ENCODE results near the gene HAPLN2. TPM values are rescaled to one million over a fixed set of nuclear protein-coding genes. Genes with fewer than 3 reads are reported as not detected.

HAPLN2 gene
- total and polyA plus RNA-seq, 4 experiments from 2014 or later = not detected

DNA sequence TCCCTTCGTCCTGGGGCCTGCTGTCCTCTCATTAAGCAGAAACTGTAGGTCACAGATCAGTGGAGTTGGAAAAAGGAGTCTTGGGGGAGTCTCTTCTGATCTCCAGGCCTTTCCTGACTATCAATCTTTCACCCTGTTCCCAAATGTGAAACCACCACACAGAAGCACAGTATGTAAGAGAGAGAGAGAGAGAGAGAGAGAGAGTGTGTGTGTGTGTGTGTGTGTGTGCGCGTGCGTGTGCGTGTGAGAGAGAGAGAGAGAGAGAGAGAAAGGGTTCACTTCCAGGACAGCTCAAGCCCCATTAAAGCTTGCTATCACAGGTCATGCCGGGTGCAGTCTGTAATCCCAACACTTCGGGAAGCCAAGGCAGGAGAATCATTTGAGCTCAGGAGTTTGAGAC is 41.2 kb upstream of the HAPLN2 start:
- Histone ChIP-seq H3K9me3 (ENCODE audit: control insufficient read depth in 1 of 2, low read length in 2 of 2) (no peaks in the 10 kb centered on the region), H3K4me3 (ENCODE audit: low read length in 2 of 2) (no peak overlapping the region), H3K27ac (ENCODE audit: low read depth, low read length) (no peak overlapping the region), H3K36me3 (ENCODE audit: insufficient read depth, low read length) (no peaks in the 10 kb centered on the region), H3K4me1 (ENCODE audit: insufficient read depth, low read length) (no peaks in the 10 kb centered on the region), H3K27me3 (ENCODE audit: insufficient read depth, low read length) (no peaks in the 10 kb centered on the region)
- ChIA-PET CTCF (ENCODE audit: partially characterized antibody) (interaction anchor here (0.9 to 2.3 kb wide), 3 partner anchors 30 to 77 kb away, joined by 3 to 7 read pairs (median 3); no protein-coding TSS in a partner anchor), POLR2A (ENCODE audit: partially characterized antibody) (no interaction called here)
- DNase-seq = no peak
- Mint-ChIP-seq H3K27me3 (peaks cover 7 to 15% of the 10 kb centered on the region in 2 donors), H3K36me3 (no peaks in the 10 kb centered on the region), H3K4me1 (no peaks in the 10 kb centered on the region), H3K27ac (peak overlapping the region in 3 of 7 donors; percentile 8 to 75 (median 29)), H3K4me3 (no peak overlapping the region), H3K9me3 (no peaks in the 10 kb centered on the region)
- intact Hi-C loops (cut with micrococcal nuclease) = no loop called here

DNA sequence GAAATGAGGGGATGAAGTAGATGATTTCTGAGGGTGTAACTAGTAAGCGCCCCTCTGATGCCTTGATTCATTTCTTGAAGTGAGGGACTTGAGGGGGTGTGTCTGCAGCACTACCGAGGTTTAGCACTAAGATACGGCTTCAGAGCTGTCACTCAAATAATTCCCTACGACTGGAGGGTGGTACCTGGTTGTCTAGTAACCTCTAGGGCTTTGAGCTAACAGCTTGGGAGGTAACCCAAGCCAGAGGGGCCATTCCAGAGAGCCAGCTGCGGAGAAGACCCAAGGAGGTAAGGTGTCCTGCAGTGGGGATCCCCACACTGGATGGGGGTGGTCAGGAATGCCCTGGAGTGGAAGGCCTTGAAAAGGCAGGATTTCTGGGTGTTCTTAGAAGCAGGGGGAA is 39.7 kb upstream of the HAPLN2 start, which contains the start of gene TTC24:
TTC24 (plus strand) TSS at position 252 of the 400 bp plus-strand sequence. CDS start 1,642 bp downstream, outside the sequence.
- no peaks in the 10 kb centered on the region for H3K27me3 ChIP-seq (ENCODE audit: insufficient read depth, low read length)
- POLR2A ChIA-PET (ENCODE audit: partially characterized antibody) = no interaction called here

DNA sequence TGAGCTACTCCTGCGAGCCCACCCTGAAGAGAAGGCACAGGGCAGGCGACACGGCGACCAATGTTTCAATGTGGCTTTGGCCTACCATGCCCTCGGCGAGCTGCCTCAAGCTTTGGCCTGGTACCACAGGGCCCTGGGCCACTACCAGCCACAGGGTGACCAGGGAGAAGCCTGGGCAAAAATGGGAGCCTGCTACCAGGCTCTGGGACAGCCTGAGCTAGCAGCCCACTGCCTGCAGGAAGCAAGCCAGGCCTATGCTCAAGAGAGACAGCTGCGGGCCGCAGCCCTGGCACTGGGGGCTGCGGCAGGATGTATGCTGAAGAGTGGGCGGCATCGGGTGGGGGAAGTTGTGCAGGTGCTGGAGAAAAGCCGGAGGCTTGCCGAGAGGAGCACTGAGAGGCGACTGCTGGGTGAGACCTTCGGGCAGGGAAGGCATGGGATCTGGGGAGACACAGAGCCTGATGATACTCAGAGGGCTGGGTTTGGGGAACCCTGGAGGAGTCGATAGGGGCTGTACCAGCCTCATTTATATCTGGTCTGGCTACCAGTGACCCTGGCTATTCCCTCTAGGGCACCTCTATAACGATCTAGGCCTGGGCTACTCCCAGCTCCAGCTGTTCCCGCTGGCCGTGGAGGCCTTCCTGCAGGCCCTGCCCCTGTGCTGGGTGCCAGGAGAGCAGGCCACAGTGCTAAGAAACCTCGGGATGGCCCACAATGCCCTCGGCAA is 37.4 kb upstream of the HAPLN2 start:
- POLR2A ChIA-PET (ENCODE audit: partially characterized antibody) = interaction anchor here (0.8 to 1.9 kb wide), 6 partner anchors 10 to 81 kb away, joined by 3 to 8 read pairs (median 4); partner anchors contain the start of genes GPATCH4, MEF2D and NAXE
- Mint-ChIP-seq H3K27me3 (peaks cover 0 to 4% of the 10 kb centered on the region in 2 donors), H3K36me3 (no peaks in the 10 kb centered on the region), H3K4me1 (peaks cover 0 to 2% (median under 1%) of the 10 kb centered on the region in 4 donors), H3K27ac (peak overlapping the region in 4 of 7 donors; percentile 37 to 60 (median 58)), H3K9me3 (no peaks in the 10 kb centered on the region), H3K4me3 (peak overlapping the region in 5 of 8 donors; percentile 28 to 64 (median 42))
- Histone ChIP-seq H3K36me3 (ENCODE audit: insufficient read depth, low read length) (no peaks in the 10 kb centered on the region), H3K4me3 (ENCODE audit: low read length in 2 of 2) (no peak overlapping the region), H3K27me3 (ENCODE audit: insufficient read depth, low read length) (no peaks in the 10 kb centered on the region), H3K9me3 (ENCODE audit: control insufficient read depth in 1 of 2, low read length in 2 of 2) (no peaks in the 10 kb centered on the region), H3K27ac (ENCODE audit: low read depth, low read length) (no peak overlapping the region), H3K4me1 (ENCODE audit: insufficient read depth, low read length) (no peaks in the 10 kb centered on the region)
- CTCF ChIA-PET (ENCODE audit: partially characterized antibody) = interaction anchor here (0.7 to 3.3 kb wide), 11 partner anchors 10 to 124 kb away, joined by 3 to 15 read pairs (median 5); partner anchors contain the start of genes IQGAP3 and NAXE
- intact Hi-C loops (cut with micrococcal nuclease) = no loop called here
- no peak for DNase-seq

More for the DNA sequence above, 39.7 kb upstream of the HAPLN2 start, which contains the start of gene TTC24:
- Histone ChIP-seq H3K4me1 (ENCODE audit: insufficient read depth, low read length) (no peaks in the 10 kb centered on the region), H3K4me3 (ENCODE audit: low read length in 2 of 2) (no peak within 1 kb of the TSS), H3K27ac (ENCODE audit: low read depth, low read length) (no peak within 1 kb of the TSS), H3K9me3 (ENCODE audit: control insufficient read depth in 1 of 2, low read length in 2 of 2) (no peaks in the 10 kb centered on the region), H3K36me3 (ENCODE audit: insufficient read depth, low read length) (no peaks in the 10 kb centered on the region)
- peaks cover 3 to 8% of the 10 kb centered on the region in 2 donors for H3K27me3 Mint-ChIP-seq
- intact Hi-C loops (cut with micrococcal nuclease) = no loop called here
- no peak within 1 kb of the TSS for H3K27ac Mint-ChIP-seq
- no peaks in the 10 kb centered on the region for H3K36me3 Mint-ChIP-seq
- no peak for DNase-seq
- H3K4me3 Mint-ChIP-seq = no peak within 1 kb of the TSS
- CTCF ChIA-PET (ENCODE audit: partially characterized antibody) = interaction anchor here (1.1 to 3.3 kb wide), 5 partner anchors 12 to 126 kb away, joined by 4 to 15 read pairs (median 4); partner anchors contain the start of gene NAXE
- peaks cover 0 to 2% (median under 1%) of the 10 kb centered on the region in 4 donors for H3K4me1 Mint-ChIP-seq
- H3K9me3 Mint-ChIP-seq = no peaks in the 10 kb centered on the region

DNA sequence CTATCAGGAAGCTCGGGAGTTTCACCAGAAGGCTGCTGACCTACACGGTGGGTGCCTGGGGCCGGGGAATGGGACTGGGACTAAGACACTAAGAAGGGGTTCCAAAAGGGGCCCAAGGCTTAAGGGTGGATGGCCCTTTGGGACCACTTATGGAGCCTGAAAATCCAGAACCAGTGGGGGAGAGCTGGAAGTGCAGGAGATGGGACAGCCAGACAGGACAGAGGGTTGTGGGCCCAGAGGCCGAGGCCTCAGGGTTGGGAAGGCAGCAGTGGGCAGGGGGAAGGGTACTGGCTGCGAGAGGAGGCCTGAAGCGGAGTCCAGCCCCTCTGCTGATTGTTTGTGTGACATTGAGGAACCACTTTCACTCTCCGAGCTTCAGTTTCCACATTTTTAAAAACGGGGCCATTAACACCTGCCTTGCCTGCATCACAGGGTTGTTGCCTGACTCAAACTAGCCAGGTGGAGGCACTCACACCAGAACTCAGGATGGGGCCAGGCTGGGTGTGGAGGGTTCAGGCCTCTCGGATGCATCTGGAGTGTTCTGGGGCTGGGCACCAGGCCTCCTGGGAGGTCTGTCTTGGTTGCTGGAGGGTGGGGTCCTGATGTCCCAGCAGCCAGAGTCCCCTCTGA is 36.7 kb upstream of the HAPLN2 start:
- H3K9me3 Mint-ChIP-seq = no peaks in the 10 kb centered on the region
- DNase-seq = no peak
- no peaks in the 10 kb centered on the region for H3K36me3 Mint-ChIP-seq
- peaks cover 0 to 2% (median under 1%) of the 10 kb centered on the region in 4 donors for H3K4me1 Mint-ChIP-seq
- H3K27me3 Mint-ChIP-seq = peaks cover 0 to 4% of the 10 kb centered on the region in 2 donors
- no peaks in the 10 kb centered on the region for H3K36me3 ChIP-seq (ENCODE audit: insufficient read depth, low read length)
- CTCF ChIA-PET (ENCODE audit: partially characterized antibody) = interaction anchor here (0.8 to 3.3 kb wide), 7 partner anchors 9 to 125 kb away, joined by 3 to 15 read pairs (median 7); partner anchors contain the start of gene NAXE
- no peaks in the 10 kb centered on the region for H3K27me3 ChIP-seq (ENCODE audit: insufficient read depth, low read length)
- peak overlapping the region in 3 of 8 donors; percentile 9 to 48 (median 21) for H3K4me3 Mint-ChIP-seq
- peak overlapping the region in 3 of 7 donors; percentile 31 to 59 (median 35) for H3K27ac Mint-ChIP-seq
- H3K4me3 ChIP-seq (ENCODE audit: low read length in 2 of 2) = no peak overlapping the region
- intact Hi-C loops (cut with micrococcal nuclease) = no loop called here
- no peaks in the 10 kb centered on the region for H3K4me1 ChIP-seq (ENCODE audit: insufficient read depth, low read length)
- POLR2A ChIA-PET (ENCODE audit: partially characterized antibody) = interaction anchor here (0.8 to 1.9 kb wide), 6 partner anchors 9 to 82 kb away, joined by 3 to 8 read pairs (median 4); partner anchors contain the start of genes GPATCH4, MEF2D and NAXE
- H3K9me3 ChIP-seq (ENCODE audit: control insufficient read depth in 1 of 2, low read length in 2 of 2) = no peaks in the 10 kb centered on the region
- H3K27ac ChIP-seq (ENCODE audit: low read depth, low read length) = no peak overlapping the region

DNA sequence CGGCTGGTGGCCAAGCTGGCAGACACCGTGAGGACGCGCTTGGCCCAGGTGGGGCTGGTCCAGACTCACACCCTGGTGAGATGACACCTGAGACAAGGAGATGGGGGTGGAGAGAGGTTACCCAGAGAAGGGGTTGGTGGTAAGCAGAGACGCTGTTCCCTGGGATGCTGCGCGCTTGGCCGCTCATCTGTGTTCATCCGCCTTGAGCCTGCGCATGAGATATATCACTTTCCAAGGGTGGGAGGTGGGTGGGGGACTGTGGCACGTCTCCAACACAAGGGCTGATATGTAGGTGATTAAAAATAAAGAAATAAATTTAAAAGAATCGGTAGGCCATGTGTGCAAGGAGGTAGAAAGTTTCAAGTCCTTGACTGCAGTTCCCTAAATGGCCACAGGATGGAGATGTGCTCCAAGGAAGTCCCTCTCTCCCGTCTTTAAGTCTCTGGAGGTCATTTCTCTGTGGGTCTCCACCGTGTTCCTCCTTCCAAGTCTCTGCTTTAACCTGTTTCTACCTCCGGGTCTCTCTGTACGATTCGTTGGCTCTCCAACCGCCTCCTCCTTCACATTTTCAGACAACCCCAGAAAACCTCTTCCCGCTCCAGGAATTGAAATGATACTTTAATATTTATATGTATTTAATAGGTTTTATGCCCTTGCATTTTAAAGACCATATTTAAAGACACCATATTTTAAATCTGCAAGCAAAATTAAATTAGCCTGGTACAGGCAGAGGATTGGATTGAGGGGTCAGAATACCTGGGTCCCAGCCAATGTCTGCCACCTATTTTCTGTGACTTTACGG is 35.2 kb upstream of the HAPLN2 start:
- Histone ChIP-seq H3K27me3 (ENCODE audit: insufficient read depth, low read length) (no peaks in the 10 kb centered on the region), H3K9me3 (ENCODE audit: control insufficient read depth in 1 of 2, low read length in 2 of 2) (no peaks in the 10 kb centered on the region), H3K4me1 (ENCODE audit: insufficient read depth, low read length) (no peaks in the 10 kb centered on the region), H3K36me3 (ENCODE audit: insufficient read depth, low read length) (no peaks in the 10 kb centered on the region), H3K27ac (ENCODE audit: low read depth, low read length) (no peak overlapping the region), H3K4me3 (ENCODE audit: low read length in 2 of 2) (no peak overlapping the region)
- Mint-ChIP-seq H3K4me1 (peaks cover 0 to 2% (median under 1%) of the 10 kb centered on the region in 4 donors), H3K27ac (no peak overlapping the region), H3K27me3 (peaks cover 0 to 2% of the 10 kb centered on the region in 2 donors), H3K9me3 (no peaks in the 10 kb centered on the region), H3K36me3 (no peaks in the 10 kb centered on the region), H3K4me3 (no peak overlapping the region)
- CTCF ChIA-PET (ENCODE audit: partially characterized antibody) = interaction anchor here (1.2 to 3.5 kb wide), 3 partner anchors 24 to 30 kb away, joined by 4 to 24 read pairs (median 5); no protein-coding TSS in a partner anchor
- POLR2A ChIA-PET (ENCODE audit: partially characterized antibody) = interaction anchor here (0.7 kb wide), 1 partner anchor 16 kb away, joined by 3 read pairs; no protein-coding TSS in a partner anchor
- intact Hi-C loops (cut with micrococcal nuclease) = loop anchor here (1.0 kb wide), 3 partner anchors 24 to 128 kb away; no protein-coding TSS in a partner anchor
- peak; percentile 65 to 75 (median 71) for DNase-seq

DNA sequence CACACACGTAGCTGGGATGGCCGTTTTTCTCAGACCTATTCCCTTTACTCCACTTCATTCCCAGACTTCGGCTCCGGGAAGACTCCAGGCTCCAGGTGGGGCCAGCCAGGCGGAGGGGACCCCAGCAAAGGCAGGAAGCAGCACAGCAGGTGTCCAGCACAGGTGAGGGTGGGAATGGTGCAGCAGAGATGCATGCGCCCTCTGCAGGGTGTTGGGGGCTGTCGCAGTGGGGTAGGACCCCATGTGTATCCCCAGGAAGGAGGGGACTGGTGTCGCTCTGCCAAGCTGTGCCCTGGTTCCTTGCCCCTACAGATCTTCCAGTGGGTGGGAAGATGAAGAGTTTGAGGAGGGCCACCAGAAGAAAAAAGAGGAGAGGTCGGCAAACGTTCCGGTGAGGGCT is 34.4 kb upstream of the HAPLN2 start:
- no peaks in the 10 kb centered on the region for H3K9me3 ChIP-seq (ENCODE audit: control insufficient read depth in 1 of 2, low read length in 2 of 2)
- no peak overlapping the region for H3K27ac ChIP-seq (ENCODE audit: low read depth, low read length)
- ChIA-PET CTCF (ENCODE audit: partially characterized antibody) (interaction anchor here (1.2 to 3.5 kb wide), 6 partner anchors 8 to 104 kb away, joined by 3 to 24 read pairs (median 4); partner anchors contain the start of gene MEF2D), POLR2A (ENCODE audit: partially characterized antibody) (interaction anchor here (0.7 kb wide), 1 partner anchor 15 kb away, joined by 3 read pairs; no protein-coding TSS in a partner anchor)
- peaks cover 0 to 2% (median under 1%) of the 10 kb centered on the region in 4 donors for H3K4me1 Mint-ChIP-seq
- H3K4me3 ChIP-seq (ENCODE audit: low read length in 2 of 2) = no peak overlapping the region
- H3K4me1 ChIP-seq (ENCODE audit: insufficient read depth, low read length) = no peaks in the 10 kb centered on the region
- no peaks in the 10 kb centered on the region for H3K36me3 ChIP-seq (ENCODE audit: insufficient read depth, low read length)
- no peaks in the 10 kb centered on the region for H3K27me3 ChIP-seq (ENCODE audit: insufficient read depth, low read length)
- no peak overlapping the region for H3K27ac Mint-ChIP-seq
- no peak overlapping the region for H3K4me3 Mint-ChIP-seq
- intact Hi-C loops (cut with micrococcal nuclease) = loop anchor here (1.0 kb wide), 3 partner anchors 23 to 129 kb away; no protein-coding TSS in a partner anchor
- no peaks in the 10 kb centered on the region for H3K9me3 Mint-ChIP-seq
- H3K36me3 Mint-ChIP-seq = no peaks in the 10 kb centered on the region
- peaks cover 0 to 2% of the 10 kb centered on the region in 2 donors for H3K27me3 Mint-ChIP-seq
- DNase-seq = no peak

Data from CD4-positive, alpha-beta memory T cell (primary cell).